Transverse colon (tissue), 3 donors: ENCODE measurements around the gene NHLRC4.

ENCODE experiments used
- CTCF ChIP-seq, 5 experiments: fragments of 200-600 bp in 3 of 5; fragments of 450-650 bp in 2 of 5; sonication (generic) in 3 of 5; IDR thresholded peaks; 1 replicate in 2 of 5; 2 replicates in 3 of 5; pipeline ENCODE4 v1.5.1; 2016 to 2017; ENCODE audit warnings: antibody characterized with exemption in 5 of 5, inconsistent platforms in 3 of 5, mild to moderate bottlenecking in 2 of 5, moderate library complexity in 1 of 5
- EP300 ChIP-seq: sonication (generic); formaldehyde crosslinking; IDR thresholded peaks from one replicate; pipeline ENCODE4 v1.6.1; 2017; ENCODE audit warnings: antibody characterized with exemption, low read depth

GRCh38 chr16:528111-529011, 38.4 kb upstream of the NHLRC4 start:
- no peak for TF ChIP-seq EP300
- no peak for TF ChIP-seq CTCF (IDR thresholded peaks at IDR 0.05)
